Endothelial cell of umbilical vein (primary cell): ENCODE results near the gene FAM32A. TPM values are rescaled to one million over a fixed set of nuclear protein-coding genes. Genes with fewer than 3 reads are reported as not detected.

Experiments used
- BruUV-seq: library from RNA; stranded (reverse); fragments of 400-500 nt; replicated peaks from 2 replicates; lab custom pipeline; 2021; lab: Mats Ljungman, UMichigan
- CTCF ChIA-PET: fragments of 300-600, 350-600 bp; sonication (Branson Sonifier 250); formaldehyde crosslinking; loops from one replicate; lab custom pipeline; 2021; ENCODE audit warnings: antibody characterized with exemption, inconsistent platforms; lab: Charles Lee
- POLR2A ChIA-PET: fragments of 300-600, 350-600 bp; sonication (Branson Sonifier 250); formaldehyde crosslinking; loops from one replicate; lab custom pipeline; 2021; ENCODE audit warnings: antibody characterized with exemption, inconsistent platforms; lab: Charles Lee
- DNase-seq: peaks from one replicate; pipeline ENCODE4 v3.0.0-alpha.2; 2011; ENCODE audit warnings: low read depth, low spot score
- FAIRE-seq: peaks from 2 replicates; lab custom pipeline; 2011; peaks lifted over from hg19 to GRCh38; lab: Jason Lieb, UNC
- H2AFZ ChIP-seq: 2 replicates; pipeline ENCODE4 v1.6.0; 2012; ENCODE audit warnings: low read depth, low read length, control low read depth, inconsistent platforms
- H3K27ac ChIP-seq: 2 replicates; pipeline ENCODE4 v1.5.1; 2011; ENCODE audit warnings: low read depth, mild to moderate bottlenecking, control low read depth, low read length, moderate library complexity; ENCODE audit not compliant: insufficient read depth
- H3K27me3 ChIP-seq, 2 experiments: 2 replicates each; pipeline versions ENCODE4 v1.6.0 to v1.6.1; 2011; ENCODE audit warnings: low read length in 2 of 2, mixed read lengths in 1 of 2; ENCODE audit not compliant: control insufficient read depth in 2 of 2, insufficient read depth in 2 of 2
- H3K36me3 ChIP-seq, 2 experiments: 2 replicates in 1 of 2; 3 replicates in 1 of 2; pipeline ENCODE4 v1.5.1; 2011; ENCODE audit warnings: low read length in 2 of 2, mild to moderate bottlenecking in 1 of 2, moderate library complexity in 1 of 2; ENCODE audit not compliant: control insufficient read depth in 2 of 2, insufficient read depth in 2 of 2; ENCODE audit errors: extremely low read depth in 1 of 2
- H3K4me1 ChIP-seq: 3 replicates; pipeline ENCODE4 v1.5.1; 2011; ENCODE audit warnings: mild to moderate bottlenecking, low read length; ENCODE audit not compliant: control insufficient read depth, insufficient read depth; ENCODE audit errors: extremely low read depth
- H3K4me2 ChIP-seq: 2 replicates; pipeline ENCODE4 v1.6.1; 2011; ENCODE audit warnings: low read length, control low read depth, mixed read lengths; ENCODE audit not compliant: insufficient read depth
- H3K4me3 ChIP-seq, 3 experiments: fragments of 200-600 bp in 1 of 3; sonication (generic), shearing (Covaris generic) in 1 of 3; replicated peaks in 1 of 3; 2 replicates each; pipeline ENCODE4 v1.5.1; 2011 to 2016; ENCODE audit warnings: control low read depth in 3 of 3, low read length in 3 of 3, mild to moderate bottlenecking in 2 of 3, inconsistent platforms in 1 of 3, low read depth in 1 of 3, moderate library complexity in 1 of 3; ENCODE audit not compliant: insufficient read depth in 1 of 3
- H3K79me2 ChIP-seq: 2 replicates; pipeline ENCODE4 v1.6.0; 2012; ENCODE audit warnings: low read length, inconsistent platforms; ENCODE audit not compliant: control insufficient read depth, insufficient read depth
- H3K9ac ChIP-seq: replicated peaks from 2 replicates; pipeline ENCODE3; 2011; ENCODE audit warnings: low read length, control low read depth; ENCODE audit not compliant: insufficient read depth; ENCODE audit errors: extremely low read depth
- H3K9me1 ChIP-seq: replicated peaks from 3 replicates; pipeline ENCODE4 v1.6.0; 2011; ENCODE audit warnings: mild to moderate bottlenecking, low read length; ENCODE audit not compliant: control insufficient read depth, insufficient read depth; ENCODE audit errors: extremely low read depth
- H3K9me3 ChIP-seq: replicated peaks from 2 replicates; pipeline ENCODE4 v1.5.1; 2012; ENCODE audit warnings: low read length, inconsistent platforms; ENCODE audit not compliant: control insufficient read depth, insufficient read depth
- H4K20me1 ChIP-seq: replicated peaks from 2 replicates; pipeline ENCODE3; 2011; ENCODE audit warnings: mild to moderate bottlenecking, low read length; ENCODE audit not compliant: control insufficient read depth, insufficient read depth; ENCODE audit errors: extremely low read depth
- CTCF ChIP-seq, 2 donors: IDR thresholded peaks; 1 replicate in 1 of 2; 2 replicates in 1 of 2; pipeline ENCODE4 v1.5.1; 2011; ENCODE audit warnings: low read length in 2 of 2, mild to moderate bottlenecking in 2 of 2, moderate library complexity in 2 of 2, control low read depth in 1 of 2, inconsistent platforms in 1 of 2, low read depth in 1 of 2; ENCODE audit not compliant: insufficient read depth in 1 of 2; ENCODE audit errors: extremely low read depth in 1 of 2
- EZH2 ChIP-seq: IDR thresholded peaks from 2 replicates; pipeline ENCODE4 v1.6.1; 2012; ENCODE audit warnings: borderline replicate concordance, low read depth, mild to moderate bottlenecking, moderate library complexity, low read length, inconsistent platforms; ENCODE audit not compliant: severe bottlenecking
- FOS ChIP-seq: IDR thresholded peaks from 2 replicates; pipeline ENCODE4 v1.6.1; 2011; ENCODE audit warnings: mild to moderate bottlenecking, low read length, moderate library complexity, borderline replicate concordance; ENCODE audit not compliant: insufficient read depth
- GATA2 ChIP-seq: IDR thresholded peaks from 2 replicates; pipeline ENCODE4 v1.7.0; 2011; ENCODE audit warnings: low read depth, mild to moderate bottlenecking, moderate library complexity, mixed read lengths, low read length; ENCODE audit not compliant: insufficient read length, insufficient read depth
- JUN ChIP-seq: IDR thresholded peaks from 2 replicates; pipeline ENCODE4 v1.6.1; 2011; ENCODE audit warnings: borderline replicate concordance, low read depth; ENCODE audit not compliant: insufficient read length, insufficient read depth
- MAX ChIP-seq: IDR thresholded peaks from 2 replicates; pipeline ENCODE4 v1.6.1; 2011; ENCODE audit not compliant: insufficient read depth, insufficient read length
- MYC ChIP-seq: IDR thresholded peaks from one replicate; pipeline ENCODE4 v1.6.1; 2011; ENCODE audit warnings: mild to moderate bottlenecking, low read depth, low read length
- POLR2A ChIP-seq: IDR thresholded peaks from 2 replicates; pipeline ENCODE4 v1.6.1; 2012; ENCODE audit warnings: low read depth, mild to moderate bottlenecking, control low read depth, low read length
- POLR2AphosphoS5 ChIP-seq: IDR thresholded peaks from 2 replicates; pipeline ENCODE4 v1.6.1; 2012; ENCODE audit warnings: low read depth, mild to moderate bottlenecking, control low read depth, low read length, moderate library complexity; ENCODE audit not compliant: insufficient read depth
- dilution Hi-C: fragments of 300-500 bp; cut with MboI; formaldehyde crosslinking; loops from one replicate; pipeline ENCODE4 v1.15.0; 2019; ENCODE audit warnings: low sequenced_read_pairs; ENCODE audit not compliant: extremely low pct_ligation_motif_present
- intact Hi-C: fragments of 100-400 bp; cut with micrococcal nuclease; formaldehyde crosslinking; loops from one replicate; pipeline ENCODE4 v1.10.0; 2022
- polyA plus RNA-seq, 4 experiments: library from polyadenylated mRNA; depleted of rRNA in 3 of 4; stranded (reverse) in 3 of 4; unstranded in 1 of 4; fragments of >200 nt; gene quantifications; 2 replicates each; pipeline versions ENCODE4 v1.2.1 to v1.2.3, GENCODE V29; 2011 to 2012; ENCODE audit warnings: missing spikeins in 1 of 4
- total RNA-seq: library from RNA; stranded (reverse); gene quantifications from 2 replicates; pipeline ENCODE4 v1.2.3, GENCODE V29; 2021

FAM32A gene
- total and polyA plus RNA-seq, 2 donors (not counting 3 experiments of a cell fraction or from before 2014, with no cell fraction given): 82.8 to 130 TPM

- POLR2A ChIA-PET: no interaction called here
- Histone ChIP-seq H4K20me1 (no peaks in the 10 kb centered on the region), H3K27me3 (no peaks in the 10 kb centered on the region), H3K9me3 (no peaks in the 10 kb centered on the region), H3K4me1 (no peaks in the 10 kb centered on the region), H3K79me2 (no peaks in the 10 kb centered on the region), H3K4me2 (no peak overlapping the region), H2AFZ (no peak overlapping the region), H3K36me3 (peaks cover 5 to 69% of the 10 kb centered on the region in 2 experiments), H3K27ac (no peak overlapping the region), H3K4me3 (no peak overlapping the region), H3K9ac (no peak overlapping the region), H3K9me1 (no peaks in the 10 kb centered on the region)
- DNase-seq (no peak), FAIRE-seq (no peak)
- dilution Hi-C loops (no loop called here), intact Hi-C loops (no loop called here)
- CTCF ChIA-PET: no interaction called here
- TF ChIP-seq POLR2A (no peak), POLR2AphosphoS5 (no peak), FOS (no peak), MAX (no peak), GATA2 (no peak), JUN (no peak), EZH2 (no peak), MYC (no peak), CTCF (IDR thresholded peaks at IDR 0.05; ENCODE audit: extremely low read depth in 1 of 2, insufficient read depth in 1 of 2, low read depth in 1 of 2, low read length in 2 of 2) (no peak)
- no TSS peak for BruUV-seq
Observed at GRCh38 chr19:16229322-16229641, 44.1 kb downstream of the FAM32A start.
